GM12875 (cell line): ENCODE data around the gene KRTAP2-4.
"Not testable (repeated sequence)": the region's sequence is repeated elsewhere in the genome, so short reads cannot be mapped to it uniquely, and the experiment has no call there.

Experiments used
- H3K4me3 ChIP-seq: one replicate; pipeline ENCODE4 v1.5.1; 2011; ENCODE audit warnings: low read depth, low read length, control low read depth
- TF ChIP-seq, protein P1 (sequence below): IDR thresholded peaks from 2 replicates; pipeline ENCODE4 v1.5.1; 2011; ENCODE audit warnings: low read depth, mild to moderate bottlenecking, control low read depth, inconsistent platforms, low read length, moderate library complexity, borderline replicate concordance; ENCODE audit not compliant: insufficient read depth

Gene KRTAP2-4

DNA sequence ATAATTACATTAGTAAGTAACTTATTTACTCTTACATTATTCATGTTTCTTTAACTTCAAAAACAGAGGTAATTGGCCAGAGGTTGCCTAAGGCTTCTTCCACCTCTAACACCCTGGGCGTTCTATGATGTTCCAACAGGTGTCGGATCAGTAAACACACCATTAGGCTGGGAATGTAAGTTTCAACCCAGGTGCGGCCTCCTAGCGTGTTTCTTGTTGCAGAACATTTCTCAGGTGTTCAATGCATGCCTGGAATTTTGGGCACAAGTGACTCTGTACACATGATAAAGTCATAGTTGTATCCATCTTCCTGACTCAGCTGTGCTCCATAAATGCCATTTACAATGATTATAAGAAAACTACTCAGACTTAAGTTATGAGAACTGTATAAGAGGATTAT, 11.7 kb downstream of the KRTAP2-4 start:
- H3K4me3 ChIP-seq, result no peak overlapping the region
- TF ChIP-seq, protein P1, sequence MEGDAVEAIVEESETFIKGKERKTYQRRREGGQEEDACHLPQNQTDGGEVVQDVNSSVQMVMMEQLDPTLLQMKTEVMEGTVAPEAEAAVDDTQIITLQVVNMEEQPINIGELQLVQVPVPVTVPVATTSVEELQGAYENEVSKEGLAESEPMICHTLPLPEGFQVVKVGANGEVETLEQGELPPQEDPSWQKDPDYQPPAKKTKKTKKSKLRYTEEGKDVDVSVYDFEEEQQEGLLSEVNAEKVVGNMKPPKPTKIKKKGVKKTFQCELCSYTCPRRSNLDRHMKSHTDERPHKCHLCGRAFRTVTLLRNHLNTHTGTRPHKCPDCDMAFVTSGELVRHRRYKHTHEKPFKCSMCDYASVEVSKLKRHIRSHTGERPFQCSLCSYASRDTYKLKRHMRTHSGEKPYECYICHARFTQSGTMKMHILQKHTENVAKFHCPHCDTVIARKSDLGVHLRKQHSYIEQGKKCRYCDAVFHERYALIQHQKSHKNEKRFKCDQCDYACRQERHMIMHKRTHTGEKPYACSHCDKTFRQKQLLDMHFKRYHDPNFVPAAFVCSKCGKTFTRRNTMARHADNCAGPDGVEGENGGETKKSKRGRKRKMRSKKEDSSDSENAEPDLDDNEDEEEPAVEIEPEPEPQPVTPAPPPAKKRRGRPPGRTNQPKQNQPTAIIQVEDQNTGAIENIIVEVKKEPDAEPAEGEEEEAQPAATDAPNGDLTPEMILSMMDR, result no peak

DNA sequence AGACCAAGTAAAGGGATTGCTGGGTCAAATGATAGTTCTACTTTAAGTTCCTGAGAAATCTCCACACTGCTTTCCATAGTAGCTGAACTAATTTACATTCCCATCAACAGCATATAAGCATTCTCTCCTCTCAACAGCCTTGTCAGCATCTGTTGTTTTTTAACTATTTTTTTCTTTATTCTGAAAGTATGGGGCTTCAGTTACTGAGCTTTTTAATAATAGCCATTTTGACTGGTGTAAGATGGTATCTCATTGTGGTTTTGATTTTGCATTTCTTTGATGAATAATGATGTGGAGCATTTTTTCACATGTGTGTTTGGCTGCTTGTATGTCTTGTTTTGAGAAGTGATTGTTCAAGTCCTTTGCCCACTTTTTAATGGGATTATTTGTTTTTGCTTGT, 13.1 kb downstream of the KRTAP2-4 start:
- TF ChIP-seq, protein P1, result no peak

DNA sequence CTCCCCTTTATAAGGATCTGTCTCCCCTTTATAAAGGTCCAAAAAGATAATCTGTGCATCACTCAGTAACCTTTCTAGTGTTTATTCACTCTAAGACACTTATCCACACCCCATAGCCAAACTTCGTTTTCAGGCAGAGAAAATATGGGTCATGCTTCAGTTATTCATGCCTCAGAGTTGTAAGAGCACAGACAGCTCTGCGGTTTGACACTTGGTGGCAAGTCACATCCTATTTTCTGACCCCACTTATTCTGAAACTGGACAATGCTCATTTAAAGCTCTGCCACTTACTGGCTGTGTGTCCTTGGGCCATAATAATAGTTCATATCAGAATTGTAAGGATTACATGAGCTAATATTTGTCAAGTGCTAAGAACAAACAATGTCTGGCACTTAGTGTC, 16.6 kb downstream of the KRTAP2-4 start:
- no peak overlapping the region for H3K4me3 ChIP-seq
- TF ChIP-seq, protein P1, result no peak

More for the DNA sequence above, 13.1 kb downstream of the KRTAP2-4 start:
- H3K4me3 ChIP-seq, result no peak overlapping the region

DNA sequence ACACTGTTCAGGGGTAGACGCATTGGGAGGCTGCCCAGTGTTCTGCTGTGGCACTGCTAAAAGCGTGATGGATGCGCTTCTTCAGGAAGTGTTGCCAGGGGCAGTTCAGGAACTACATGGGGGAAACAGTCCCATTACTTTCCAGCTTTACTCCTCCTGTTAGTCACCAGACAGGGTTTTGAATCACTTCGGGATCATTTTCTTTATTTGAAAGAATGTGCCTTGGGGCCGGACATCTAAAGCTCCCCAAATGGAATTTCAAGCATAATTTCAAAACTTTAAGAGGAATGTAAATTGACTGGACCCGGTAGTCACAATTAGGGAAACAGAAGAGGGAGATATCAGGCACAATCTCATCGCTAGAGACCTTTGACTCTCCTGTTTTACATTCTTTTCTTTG, 17.2 kb downstream of the KRTAP2-4 start:
- TF ChIP-seq, protein P1, result no peak
- H3K4me3 ChIP-seq, result no peak overlapping the region

DNA sequence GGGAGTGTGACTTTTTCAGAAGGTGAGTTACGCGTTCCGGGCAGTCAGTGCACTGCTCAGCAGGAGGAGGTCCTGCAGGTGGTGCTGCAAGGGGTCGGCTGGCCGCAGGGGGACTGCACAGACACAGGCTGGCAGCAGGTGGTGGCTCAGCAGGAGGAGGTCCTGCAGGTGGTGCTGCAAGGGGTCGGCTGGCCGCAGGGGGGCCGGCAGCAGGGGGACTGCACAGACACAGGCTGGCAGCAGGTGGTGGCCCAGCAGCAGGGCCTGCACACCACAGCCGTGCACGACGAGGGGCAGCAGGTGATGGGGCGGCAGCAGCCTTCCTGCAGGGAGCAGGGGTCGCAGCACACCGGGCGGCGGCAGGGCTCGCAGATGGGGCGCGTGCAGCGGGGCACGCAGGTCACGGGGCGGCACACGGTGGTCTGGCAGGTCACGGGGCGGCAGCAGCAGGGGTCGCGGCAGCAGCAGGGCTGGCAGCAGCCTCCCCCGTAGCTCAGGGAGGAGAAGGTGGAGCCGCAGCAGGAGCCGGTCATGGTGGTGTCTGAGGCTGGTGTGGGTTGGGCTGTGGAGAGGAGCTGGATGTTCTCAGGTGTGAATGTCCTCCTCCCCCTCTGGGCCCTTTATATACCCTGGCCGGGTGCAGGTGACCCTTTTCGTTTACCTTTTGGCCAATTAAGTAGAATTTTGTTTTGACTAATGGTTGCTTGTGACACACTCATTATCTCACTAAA, 18.8 kb downstream of the KRTAP2-4 start, which contains the start of gene KRTAP2-1:
Gene KRTAP2-1 (minus strand): TSS at position 582 of the 731 bp plus-strand sequence. CDS start 49 bp downstream, at position 533.
- not testable (repeated sequence) for H3K4me3 ChIP-seq

DNA sequence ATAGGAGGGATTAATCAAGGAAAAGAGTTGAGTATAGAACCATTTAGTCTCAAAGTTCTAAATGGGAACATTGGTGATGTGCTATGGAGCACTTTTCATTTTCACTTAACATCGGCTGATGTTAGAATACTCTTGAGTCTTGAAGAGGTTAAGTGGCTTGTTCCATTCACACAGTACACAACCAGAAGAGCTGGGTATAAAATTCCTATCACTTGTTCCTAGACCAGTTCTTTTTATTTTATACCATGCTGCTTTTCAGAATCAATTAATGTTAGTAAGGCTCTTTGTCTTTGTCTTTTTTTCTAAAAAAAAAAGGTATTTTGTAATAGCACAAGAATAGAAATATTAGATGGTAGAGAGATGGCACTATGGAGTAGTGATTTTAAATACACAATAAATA, 22.7 kb downstream of the KRTAP2-4 start:
- TF ChIP-seq, protein P1, result no peak
- H3K4me3 ChIP-seq, result no peak overlapping the region

DNA sequence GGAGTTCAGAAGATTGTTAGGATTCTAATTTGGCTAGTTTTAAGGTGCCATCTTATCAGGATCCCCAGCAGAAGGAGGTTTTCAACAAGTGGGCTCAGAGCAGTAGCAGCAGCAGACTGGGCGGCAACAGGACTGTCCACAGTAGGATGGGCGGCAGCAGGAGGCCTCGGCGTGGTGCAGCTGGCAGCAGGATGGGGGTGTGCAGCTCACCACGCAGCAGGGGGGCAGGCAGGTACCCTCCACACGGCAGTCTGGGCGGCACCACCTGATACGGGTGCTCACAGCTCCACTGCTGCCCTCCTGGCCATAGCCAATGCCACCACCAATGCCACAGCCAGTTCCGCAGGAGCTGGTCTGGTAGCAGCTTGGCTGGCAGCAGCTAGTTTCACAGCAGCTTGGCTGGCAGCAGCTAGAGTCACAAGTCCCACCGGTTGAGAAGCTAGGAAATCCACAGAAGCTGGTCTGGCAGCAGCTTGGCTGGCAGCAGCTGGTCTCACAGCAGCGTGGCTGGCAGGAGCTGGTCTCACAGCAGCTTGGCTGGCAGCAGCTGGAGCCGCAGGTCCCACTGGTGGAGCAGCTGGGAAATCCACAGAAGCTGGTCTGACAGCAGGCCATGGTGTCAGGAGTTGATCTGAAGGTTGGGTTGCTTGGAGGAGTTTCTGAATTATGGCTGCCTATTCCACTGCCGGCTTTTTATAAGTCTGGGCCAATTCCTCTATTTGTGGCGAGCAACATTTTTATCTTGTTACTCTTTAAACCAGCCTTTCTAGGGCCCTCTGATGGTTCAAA, 24.7 kb downstream of the KRTAP2-4 start, which contains the start of gene KRTAP1-1:
Gene KRTAP1-1 (minus strand): TSS at position 668 of the 789 bp plus-strand sequence. CDS start 53 bp downstream, at position 615.
- not testable (repeated sequence) for H3K4me3 ChIP-seq

DNA sequence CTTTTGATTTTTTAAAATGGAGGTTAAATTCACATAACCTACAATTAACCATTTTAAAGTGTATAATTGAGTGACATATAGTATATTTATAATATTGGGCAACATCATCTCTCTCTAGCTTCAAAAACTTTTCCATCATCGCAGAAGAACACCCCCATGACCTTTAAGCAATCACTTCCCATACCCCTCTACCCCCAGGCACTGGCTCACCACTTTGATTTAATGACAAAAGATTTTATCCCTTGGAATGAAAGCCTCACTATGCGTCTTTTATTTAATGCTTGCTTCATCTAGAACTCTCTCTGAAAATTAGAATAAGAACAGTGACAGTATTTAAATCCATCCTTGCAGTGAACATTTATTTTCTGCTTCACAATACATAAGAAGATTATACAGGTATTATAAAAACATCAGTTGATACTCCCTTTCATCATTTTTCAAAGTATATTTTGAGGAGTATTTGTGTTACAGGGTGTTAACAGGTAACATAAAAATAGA, 27.8 kb downstream of the KRTAP2-4 start:
- TF ChIP-seq, protein P1, result no peak

DNA sequence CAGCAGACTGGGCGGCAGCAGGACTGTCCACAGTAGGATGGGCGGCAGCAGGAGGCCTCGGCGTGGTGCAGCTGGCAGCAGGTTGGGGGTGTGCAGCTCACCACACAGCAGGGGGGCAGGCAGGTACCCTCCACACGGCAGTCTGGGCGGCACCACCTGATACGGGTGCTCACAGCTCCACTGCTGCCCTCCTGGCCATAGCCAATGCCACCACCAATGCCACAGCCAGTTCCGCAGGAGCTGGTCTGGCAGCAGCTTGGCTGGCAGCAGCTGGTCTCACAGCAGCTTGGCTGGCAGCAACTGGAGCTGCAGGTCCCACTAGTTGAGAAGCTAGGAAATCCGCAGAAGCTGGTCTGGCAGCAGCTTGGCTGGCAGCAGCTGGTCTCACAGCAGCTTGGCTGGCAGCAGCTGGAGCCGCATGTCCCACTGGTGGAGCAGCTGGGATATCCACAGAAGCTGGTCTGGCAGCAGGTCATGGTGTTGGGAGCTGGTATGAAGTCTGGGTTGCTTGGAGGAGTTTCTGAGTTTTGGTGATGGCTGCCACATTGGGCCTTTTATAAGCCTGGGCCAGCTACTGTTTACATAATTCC, 31.2 kb downstream of the KRTAP2-4 start, which contains the start of gene KRTAP1-3:
Gene KRTAP1-3 (minus strand): TSS at position 529 of the 590 bp plus-strand sequence. CDS start 53 bp downstream, at position 476.
- H3K4me3 ChIP-seq, result not testable (repeated sequence)

More for the DNA sequence above, 27.8 kb downstream of the KRTAP2-4 start:
- H3K4me3 ChIP-seq, result no peak overlapping the region
